SIG-M5 treated with dmso at 0.1 percent for 504 hours (cell line): ENCODE results near the gene UTS2B.
"Not testable (repeated sequence)": the region's sequence is repeated elsewhere in the genome, so short reads cannot be mapped to it uniquely, and the experiment has no call there.

Experiments used
- DNase-seq: peaks from one replicate; lab custom pipeline; 2025; ENCODE audit not compliant: unreplicated experiment; lab: John Stamatoyannopoulos, UW

Gene UTS2B

DNA sequence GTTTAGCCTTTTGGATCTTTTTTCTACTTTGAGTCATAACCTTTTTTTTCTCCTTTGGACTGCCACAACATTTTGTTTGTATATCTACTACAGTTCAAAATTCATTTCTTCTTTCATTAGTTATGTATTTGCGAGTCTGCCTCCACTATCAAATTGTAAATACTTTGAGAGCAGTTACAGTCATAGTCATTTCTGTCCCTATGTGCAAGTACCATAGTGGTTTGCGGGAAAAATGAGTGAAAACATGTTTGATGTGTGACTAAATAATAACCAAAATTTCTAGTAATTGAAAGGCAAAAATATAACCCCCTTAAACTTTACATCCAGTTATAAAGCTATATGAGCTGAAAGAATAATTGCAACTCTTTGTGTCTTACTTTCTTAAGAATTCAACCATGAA is 46.9 kb downstream of the UTS2B start:
- DNase-seq, result no peak

DNA sequence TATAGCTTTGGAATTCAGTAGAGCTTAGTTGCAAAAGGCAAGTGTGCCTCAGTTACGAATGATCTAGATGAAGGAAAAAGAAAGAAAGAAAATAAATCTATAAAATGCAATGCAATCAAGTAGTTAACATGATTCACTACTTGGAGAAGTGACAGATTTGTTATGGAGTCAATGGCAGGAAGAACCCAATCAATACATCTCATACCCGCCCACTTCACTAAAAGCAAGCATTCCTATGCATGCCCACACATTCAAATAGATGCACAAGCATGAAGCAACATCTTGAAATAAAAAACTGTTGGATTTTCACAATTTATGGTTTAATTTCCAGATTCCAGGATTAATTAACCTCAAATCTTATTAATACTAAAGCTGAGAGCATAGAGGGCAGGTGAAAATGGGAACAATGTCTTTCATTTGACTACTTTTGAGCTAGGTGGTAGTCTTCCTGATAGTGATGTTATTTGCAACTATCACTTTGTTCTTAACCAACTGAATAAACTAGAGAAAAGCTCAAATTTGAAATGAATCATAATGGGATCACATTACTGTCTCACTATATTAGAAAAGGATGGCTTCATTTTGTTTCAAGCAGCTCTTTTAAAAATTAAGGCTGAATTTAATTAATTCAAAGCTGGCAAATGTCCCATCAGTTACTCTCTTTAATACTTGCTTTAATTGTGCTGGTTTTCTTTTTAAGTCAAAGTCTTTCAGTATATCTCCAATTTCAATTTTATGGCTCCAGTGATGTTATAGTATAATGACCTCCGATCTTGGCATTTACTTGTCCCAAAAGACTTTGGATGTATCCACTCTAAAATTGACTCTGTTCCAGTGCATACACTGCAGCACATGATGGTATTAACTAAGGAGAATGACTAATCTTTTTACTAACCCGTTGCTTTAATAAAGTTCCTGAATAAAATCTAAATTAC is 47.8 kb downstream of the UTS2B start:
- DNase-seq, result no peak

DNA sequence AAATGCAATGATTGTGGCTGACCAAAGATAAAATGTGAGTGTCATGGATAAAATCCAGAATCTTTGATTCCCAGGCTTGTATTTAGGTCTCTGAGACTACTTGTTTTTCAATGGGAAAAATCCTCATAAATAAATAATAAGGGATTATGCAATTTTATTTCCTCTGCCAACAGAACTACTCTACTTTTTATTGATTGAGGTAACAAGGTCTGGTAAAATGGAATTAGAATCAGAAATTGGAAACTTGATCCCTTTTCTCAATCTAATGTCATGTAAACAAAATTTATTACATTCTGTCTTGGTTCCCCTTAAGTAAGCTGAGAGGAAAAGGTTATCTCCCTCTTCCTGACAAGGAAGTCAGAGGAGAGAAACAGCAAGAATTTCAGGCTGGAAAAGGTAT is 49.4 kb downstream of the UTS2B start:
- DNase-seq, result no peak

DNA sequence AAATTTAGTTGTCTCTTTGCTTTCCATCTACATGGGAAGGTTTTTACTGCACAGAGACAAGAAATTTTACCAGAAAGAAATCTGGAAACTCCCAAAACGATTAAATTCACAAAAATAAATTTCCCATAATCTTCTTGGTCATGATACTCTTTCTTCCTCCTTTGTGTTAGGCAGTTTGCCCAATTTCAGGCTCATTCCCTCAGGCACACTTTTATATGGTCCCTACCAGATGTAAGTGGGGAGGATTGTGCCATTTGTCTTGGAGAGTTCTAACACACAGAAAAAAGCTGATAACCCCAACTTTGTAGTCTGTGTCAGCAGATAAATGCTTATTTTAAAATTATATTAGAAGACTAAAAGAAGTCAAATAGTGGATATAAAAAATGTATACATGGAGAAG is 50.2 kb downstream of the UTS2B start:
- no peak for DNase-seq

DNA sequence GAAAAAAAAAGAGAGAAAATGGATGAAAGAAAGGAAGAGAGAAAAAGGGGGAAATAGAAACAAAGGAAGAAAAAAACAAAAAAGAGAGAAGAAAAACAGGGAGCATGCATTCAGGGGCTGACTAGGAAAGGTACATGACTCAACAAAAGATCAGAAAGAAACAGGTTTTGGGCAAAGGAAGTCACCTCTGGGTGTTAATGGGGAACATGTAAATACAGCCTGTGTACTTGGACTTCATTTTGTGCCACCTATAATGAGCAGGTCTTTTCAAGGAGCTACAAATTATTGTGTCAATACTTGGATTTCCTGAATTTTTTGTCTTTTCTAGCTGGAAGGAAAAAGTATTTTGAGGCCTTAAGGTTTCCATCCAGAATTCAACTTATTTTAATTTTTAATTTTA is 54.6 kb downstream of the UTS2B start:
- DNase-seq, result no peak

DNA sequence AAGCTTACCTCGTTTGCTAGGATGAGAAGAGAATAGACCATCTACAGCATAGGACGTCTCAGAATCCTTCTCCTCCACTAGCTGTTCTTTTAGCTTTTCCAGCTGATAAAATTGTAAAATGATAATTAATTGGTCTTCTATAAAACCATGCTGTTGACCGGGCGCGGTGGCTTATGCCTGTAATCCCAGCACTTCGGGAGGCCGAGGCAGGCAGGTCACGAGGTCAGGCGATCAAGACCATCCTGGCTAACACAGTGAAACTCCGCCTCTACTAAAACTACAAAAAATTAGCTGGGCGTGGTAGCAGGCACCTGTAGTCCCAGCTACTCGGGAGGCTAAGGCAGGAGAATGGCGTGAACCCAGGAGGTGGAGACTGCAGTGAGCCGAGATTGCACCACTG is 55.1 kb downstream of the UTS2B start:
- not testable (repeated sequence) for DNase-seq

DNA sequence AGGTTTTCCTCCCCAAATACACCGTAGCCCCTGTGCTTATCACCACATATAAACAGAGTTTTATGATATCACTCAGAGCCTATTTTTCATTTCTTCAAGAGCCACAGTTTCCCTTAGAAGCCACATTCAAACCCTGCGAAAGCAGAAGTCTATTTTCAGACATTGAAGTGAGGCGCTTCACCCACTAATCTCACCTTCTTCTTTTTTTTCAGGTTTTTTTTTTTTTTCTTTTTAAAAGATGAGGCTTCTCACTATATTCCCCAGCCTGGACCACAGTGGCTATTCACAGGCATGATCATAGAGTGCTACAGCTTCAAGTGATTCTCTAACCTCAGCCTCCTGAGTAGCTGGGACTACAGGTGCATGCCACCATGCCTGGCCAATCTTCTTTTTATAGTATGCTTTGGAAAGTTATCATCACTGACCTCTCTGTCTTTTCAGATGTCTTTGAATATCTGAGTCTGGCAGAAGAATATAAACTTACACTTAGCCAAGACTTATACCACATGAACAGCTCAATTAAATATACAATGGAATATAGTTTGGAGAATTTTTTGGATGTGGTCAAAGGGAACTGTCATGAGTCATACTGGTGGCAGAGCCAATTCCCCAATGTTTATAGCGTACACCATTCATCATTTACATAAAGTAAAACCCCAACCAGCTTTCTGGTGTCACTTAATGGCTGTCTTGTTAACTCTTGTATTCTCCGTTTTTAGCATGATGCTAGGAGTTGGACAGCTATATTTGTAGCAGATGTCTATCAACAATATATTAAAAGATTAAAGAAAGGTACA is 60.8 kb downstream of the UTS2B start:
- DNase-seq, result no peak

DNA sequence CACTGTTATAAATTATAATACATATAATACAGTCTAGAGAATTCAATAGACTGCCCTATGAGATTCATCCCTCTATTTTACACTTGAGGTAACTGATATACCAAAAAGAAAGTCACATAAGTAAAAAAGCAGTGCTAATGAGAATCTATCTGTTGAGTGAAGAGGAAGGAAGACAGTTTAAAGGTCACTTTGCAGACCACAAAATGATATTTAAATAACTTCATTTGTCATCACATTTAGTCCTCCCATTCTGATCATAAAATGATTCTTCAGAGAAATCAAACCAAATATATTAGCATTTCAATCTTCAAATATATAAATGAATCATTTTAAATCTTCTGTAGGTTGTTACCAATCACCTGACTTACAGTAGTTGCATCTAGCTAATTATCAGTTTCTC is 61.6 kb downstream of the UTS2B start:
- no peak for DNase-seq

DNA sequence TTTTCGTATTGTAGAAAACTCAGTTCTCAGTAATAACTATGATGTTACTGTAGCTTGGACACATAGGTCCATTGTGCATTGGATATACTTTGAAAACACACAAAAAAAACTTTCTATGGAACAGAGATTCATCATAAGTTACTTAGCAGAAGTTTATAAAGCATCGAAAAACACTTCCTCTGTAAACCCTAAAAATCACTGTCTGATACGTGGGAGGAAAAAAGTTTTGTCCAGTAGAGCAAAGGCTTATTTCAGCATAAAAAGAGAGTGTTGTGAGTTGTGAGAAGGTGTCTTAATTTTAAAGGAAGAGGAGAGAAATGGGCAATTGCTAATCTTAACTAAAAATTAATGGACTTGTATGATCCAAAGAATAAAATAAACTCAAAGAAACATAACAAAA is 66.5 kb downstream of the UTS2B start:
- DNase-seq, result no peak

DNA sequence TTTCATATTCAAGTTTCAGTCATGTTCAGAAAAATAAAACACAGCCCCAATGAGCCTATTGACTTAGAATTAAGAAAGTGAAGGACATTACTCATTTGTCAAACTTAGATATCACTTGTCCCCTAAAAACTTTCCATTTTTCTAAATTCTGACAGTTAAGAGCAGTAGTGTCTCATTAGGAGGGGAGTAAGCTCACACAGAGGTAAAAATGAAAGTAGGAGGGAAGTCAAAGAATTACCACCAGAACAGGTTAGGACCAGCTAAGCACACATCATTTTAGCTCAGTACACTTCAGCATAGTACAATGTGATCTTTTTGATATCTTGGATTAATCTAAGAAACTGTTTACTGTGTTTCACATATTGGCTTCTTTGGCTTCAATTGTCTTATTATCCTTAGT is 67.0 kb downstream of the UTS2B start:
- DNase-seq, result no peak

DNA sequence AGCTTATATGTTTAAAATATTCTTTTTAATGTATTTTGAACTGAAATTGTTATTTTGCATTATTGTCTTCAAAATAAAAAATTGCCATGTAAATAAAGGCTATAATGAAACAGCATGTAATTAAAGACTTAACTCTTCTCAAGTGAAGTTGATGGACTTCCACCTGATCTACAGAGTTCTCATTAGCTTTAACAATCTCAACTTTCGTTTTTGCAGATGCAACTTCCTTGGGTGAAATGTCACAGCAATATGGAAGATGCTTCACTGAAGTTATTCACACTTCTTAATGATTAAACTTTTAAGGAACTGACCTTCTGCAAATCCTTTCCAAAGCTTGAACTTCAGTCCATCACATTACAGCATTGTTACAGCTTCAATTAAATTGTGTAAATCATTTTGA is 67.7 kb downstream of the UTS2B start:
- no peak for DNase-seq

DNA sequence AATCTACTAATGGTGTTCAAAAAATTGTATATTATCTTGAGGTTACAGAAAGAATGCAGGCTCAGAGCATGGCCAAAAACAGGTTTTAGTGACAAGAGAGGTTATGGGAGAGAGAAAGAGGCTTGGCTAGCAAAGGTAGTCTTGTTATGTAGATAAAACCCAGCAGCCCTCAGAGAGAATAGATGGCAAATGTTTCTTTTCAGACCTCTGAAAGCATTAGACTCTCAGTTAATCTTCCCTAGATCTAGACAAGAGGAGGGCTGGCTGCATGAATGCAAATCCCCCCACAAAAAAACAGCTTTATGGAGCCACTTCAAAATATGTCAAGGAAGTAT is 69.1 kb downstream of the UTS2B start:
- DNase-seq, result no peak

DNA sequence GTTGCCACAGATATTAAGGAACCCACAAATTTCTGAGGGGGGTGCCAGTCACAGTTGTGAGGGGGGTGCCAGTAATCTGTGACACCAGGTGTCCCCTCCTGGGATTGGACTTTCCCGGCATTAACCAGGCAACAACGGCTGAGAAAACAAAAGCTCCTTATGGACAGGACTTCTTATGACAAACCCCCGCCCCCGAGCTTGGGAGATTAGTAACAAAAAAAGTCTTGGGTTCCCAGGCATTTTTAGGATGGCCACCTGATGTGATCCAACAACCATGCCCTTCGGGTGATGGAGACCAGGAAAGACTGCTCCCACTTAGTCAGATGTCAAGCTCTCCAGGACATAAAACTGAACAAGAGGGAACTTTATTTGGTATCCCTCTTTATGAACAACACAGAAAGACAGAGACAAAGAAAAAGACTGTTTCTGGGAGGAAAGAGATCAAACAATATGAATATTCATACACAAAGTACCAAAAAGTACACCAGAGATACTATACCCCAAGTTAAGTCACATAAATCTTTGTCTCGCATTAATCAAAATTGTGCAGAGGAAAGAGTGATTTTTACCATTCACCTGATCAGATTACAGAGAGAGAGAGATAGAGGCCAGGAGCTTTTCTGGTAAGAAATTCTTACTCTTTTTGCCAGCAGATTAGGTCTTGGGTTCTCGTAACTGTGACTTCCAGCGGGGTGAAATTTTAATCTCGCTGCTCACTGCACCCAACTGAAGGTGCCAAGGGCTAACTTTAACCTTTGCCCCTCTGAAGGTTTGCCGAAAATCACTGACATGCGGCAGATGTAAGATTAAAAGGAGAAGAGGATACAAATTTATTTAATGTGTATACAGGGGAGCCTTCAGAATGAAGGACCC is 69.7 kb downstream of the UTS2B start:
- DNase-seq, result no peak

DNA sequence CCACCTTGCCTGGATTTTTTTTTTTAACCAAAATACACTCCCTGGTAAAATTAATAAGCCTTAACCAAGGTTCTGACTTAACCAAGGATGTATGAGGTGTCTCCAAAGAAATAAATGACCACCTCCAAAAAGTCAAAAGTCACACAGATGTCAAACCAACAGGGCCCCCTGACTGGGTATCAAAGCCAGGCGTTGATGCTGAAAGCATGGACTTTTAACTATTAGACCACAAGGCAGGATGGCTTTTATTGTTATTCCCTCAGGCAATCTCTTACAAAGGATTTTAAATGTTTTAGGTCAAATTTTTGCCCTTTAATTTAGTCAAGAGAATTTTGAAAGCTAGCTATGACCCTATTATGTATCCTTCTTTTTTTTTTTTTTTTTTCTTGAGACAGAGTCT is 70.8 kb downstream of the UTS2B start:
- no peak for DNase-seq

DNA sequence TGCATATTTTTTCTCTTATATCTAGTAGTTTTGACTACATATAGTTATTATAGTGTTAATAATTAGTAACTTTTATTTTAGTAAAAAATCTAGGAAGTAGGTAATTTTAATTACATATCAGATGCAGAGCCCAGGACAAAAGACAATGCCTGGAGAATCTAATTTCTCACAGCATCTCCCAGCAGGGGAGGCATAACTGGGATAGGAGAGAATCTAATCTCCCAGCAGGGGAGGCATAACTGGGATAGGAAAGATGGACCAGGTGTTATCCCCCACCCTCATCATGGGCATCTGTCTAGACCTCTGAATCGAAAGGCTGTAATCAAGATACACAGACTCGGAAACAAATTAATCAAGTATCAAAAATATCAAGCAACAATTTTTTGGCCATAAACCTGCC is 73.0 kb downstream of the UTS2B start:
- DNase-seq, result no peak

DNA sequence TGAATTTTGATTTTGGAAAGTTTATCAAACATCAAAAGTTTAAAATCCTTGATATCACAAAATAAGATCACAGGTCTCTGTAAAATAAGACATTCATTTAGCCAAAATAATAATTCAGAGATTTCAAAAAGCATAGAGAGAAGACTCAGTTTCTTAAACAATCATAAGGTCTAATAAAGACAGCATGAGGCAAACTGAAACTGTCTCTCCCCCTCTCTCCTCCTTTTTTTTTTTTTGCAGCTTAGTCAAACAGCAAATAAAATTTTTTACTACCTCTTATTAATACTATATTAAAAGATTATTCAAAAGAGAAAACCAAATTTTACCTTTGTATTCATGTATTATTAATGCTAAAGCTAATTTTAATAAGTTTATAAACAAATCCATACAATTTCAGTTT is 73.9 kb downstream of the UTS2B start:
- DNase-seq, result no peak

DNA sequence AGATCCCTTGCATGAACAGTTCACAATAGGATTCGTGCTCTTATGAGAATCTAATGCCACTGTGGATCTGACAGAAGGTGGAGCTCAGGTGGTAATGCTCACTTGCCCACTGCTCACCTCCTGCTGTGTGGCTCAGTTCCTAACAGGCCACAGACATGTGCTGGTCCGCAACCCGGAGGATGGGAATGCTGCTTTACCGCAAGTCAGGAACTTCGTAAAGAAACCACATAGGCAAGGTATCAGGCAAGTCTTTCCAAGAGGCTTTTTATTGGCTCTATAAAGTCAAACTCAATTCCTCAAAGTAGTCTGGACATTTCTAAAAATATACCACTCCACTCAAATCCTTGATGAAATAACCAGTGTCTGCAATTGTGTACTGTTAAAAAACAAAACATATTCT is 75.2 kb downstream of the UTS2B start:
- no peak for DNase-seq

DNA sequence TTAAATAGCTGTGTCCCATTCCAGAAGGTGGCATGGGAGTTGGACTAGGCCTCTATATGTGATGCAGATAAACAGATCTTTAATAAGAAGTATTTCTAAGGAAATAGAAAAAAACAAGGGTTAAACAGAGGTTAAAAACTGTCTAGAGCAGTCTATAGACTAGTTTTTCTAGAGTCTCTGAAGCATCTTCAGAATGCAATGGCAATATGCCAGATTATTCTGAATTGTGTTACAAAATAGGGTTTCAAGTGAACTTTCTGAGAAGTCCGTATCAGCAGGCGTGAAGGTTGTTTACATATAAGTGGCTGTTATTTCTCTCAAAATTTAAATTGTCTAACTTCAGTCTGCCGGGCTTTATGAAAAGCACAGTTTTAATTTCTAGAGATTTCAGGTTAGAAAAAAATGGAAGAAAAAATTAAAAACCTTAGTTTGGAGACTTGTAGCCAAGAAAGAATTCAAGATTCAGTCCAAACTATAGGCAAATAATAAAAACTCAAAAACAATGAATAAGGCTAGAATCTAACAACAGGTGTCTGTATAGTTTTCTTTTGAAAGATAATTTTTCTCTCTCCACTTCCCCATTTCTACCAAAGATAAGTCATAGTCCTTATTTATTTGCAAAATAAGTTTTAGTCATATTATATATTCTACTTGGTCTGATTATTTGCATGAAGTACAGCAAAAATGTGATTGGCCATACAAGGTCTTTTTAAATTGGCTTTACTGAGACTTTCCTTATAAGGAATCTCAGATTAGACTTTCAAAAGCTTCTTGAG is 76.0 kb downstream of the UTS2B start:
- no peak for DNase-seq

DNA sequence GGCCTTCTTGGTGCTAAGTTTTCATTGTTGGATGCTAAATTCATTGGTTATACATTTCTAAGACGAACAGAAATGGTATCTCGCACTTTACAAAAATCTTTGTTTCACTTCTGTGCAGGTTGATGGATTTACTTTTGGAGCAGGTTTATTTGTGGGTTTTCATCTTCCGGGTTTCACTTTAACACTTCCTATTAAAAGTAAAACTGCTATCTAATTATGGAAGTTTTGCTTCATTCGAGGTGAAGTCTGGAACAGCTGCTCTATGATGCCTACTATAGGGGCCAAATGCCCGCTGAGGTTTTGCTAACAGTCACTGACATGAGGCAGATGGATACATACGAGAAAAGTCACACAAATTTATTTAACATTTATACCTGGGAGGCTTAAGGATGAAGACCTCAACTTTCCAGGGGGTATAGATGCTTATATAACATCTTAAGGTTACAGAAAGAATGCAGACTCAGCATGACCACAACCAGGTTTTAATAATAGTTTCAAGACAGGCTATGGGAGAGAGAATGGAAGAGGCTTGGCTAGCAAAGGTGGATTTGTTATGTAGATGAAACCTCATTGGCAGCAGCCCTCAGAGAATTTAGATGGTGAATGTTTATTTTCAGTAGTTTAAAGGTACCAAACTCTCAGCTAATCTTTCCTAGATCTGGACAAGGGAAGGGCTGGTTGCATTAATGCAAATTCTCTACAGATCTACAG is 77.1 kb downstream of the UTS2B start:
- no peak for DNase-seq

DNA sequence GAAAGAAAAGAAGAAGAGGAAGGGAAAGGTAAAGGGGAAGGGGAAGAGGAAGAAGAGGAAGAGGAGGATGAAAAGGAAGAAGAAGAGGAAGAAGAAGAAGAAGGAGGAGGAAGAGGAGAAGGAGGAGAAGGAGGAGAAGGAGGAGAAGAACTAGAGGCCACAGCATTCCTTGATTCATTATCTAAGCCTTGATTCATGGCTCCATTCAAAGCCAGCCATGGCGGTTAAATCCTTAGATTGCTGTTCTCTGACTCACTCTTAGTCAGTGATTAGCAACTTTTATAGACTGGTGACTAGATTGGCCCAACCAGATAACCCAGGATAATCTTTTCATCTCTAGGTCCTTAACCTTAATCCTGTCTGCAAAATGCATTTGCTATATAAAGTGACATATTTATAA is 83.7 kb downstream of the UTS2B start:
- no peak for DNase-seq
